BE2C (cell line): ENCODE results near the gene HS2ST1.

Experiments used
- DNase-seq: peaks from one replicate; pipeline ENCODE4 v3.0.0-alpha.2; 2020
- H3K27me3 ChIP-seq: fragments of 250-450 bp; sonication (Bioruptor Pico); 2 replicates; pipeline ENCODE4 v1.5.1; 2020; ENCODE audit warnings: mild to moderate bottlenecking
- H3K36me3 ChIP-seq: fragments of 250-450 bp; sonication (Bioruptor Pico); 2 replicates; pipeline ENCODE4 v1.5.1; 2020; ENCODE audit warnings: mild to moderate bottlenecking
- H3K4me1 ChIP-seq: fragments of 250-450 bp; sonication (Bioruptor Pico); 2 replicates; pipeline ENCODE4 v1.5.1; 2020
- H3K4me3 ChIP-seq: 2 replicates; pipeline ENCODE4 v1.5.1; 2011; ENCODE audit warnings: low read depth, low read length
- H3K9me3 ChIP-seq: fragments of 250-450 bp; sonication (Bioruptor Pico); 2 replicates; pipeline ENCODE4 v1.5.1; 2020
- CTCF ChIP-seq: IDR thresholded peaks from 2 replicates; pipeline ENCODE4 v1.5.1; 2012; ENCODE audit warnings: mild to moderate bottlenecking, low read depth, low read length

Gene HS2ST1

GRCh38 chr1:86933051-86933450 lies 18.6 kb downstream of the HS2ST1 start:
- Histone ChIP-seq H3K4me1 (no peaks in the 10 kb centered on the region), H3K27me3 (no peaks in the 10 kb centered on the region), H3K36me3 (no peaks in the 10 kb centered on the region), H3K9me3 (no peaks in the 10 kb centered on the region), H3K4me3 (no peak overlapping the region)
- no peak for DNase-seq
- no peak for TF ChIP-seq CTCF

GRCh38 chr1:86933562-86934377 lies 19.3 kb downstream of the HS2ST1 start:
- DNase-seq = no peak
- Histone ChIP-seq H3K4me1 (no peaks in the 10 kb centered on the region), H3K4me3 (no peak overlapping the region), H3K36me3 (no peaks in the 10 kb centered on the region), H3K9me3 (no peaks in the 10 kb centered on the region), H3K27me3 (no peaks in the 10 kb centered on the region)
- no peak for TF ChIP-seq CTCF

- Histone ChIP-seq H3K27me3 (no peaks in the 10 kb centered on the region), H3K9me3 (no peaks in the 10 kb centered on the region), H3K4me3 (no peak overlapping the region), H3K4me1 (no peaks in the 10 kb centered on the region), H3K36me3 (no peaks in the 10 kb centered on the region)
- no peak for TF ChIP-seq CTCF
- no peak for DNase-seq
Observed at GRCh38 chr1:86938450-86938849, 24.0 kb downstream of the HS2ST1 start.

DNA sequence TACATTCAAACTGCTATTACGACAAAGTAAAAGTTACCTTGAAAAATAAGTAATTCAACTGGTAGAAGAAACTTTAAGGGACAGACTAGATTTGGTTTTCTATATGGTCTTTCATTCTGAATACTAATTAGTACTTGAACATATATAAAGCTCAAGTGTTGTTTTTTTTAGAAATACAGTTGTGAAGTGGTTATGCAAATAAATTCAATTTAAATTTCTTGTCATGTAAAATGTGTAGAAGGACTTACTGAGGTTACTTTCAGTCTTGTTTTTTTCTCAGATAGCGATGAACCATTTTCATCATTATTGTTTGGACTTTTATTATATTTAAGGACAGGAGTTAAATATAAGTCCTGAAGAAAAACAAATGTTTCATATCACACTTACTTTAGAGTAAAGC lies 24.4 kb downstream of the HS2ST1 start:
- no peaks in the 10 kb centered on the region for H3K4me1 ChIP-seq
- no peak for TF ChIP-seq CTCF

DNA sequence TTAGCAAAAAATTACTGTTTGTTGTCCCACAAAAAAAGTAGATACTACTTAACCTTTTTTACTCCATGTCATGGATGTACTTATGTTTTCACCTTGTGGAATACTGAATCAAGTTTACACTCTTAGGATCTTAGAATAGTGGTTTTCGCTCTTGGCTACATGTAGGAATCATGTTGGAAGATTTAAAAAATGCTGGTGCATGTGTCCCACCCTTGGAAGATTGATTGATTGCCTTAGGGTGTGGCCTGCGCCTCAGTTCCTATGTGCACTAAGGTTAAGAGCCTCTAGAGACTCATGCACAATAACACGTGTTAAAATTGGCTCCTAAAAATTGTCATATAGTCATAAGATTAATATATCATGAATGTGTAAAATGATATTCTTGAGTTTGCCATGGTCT lies 25.0 kb downstream of the HS2ST1 start:
- DNase-seq = no peak
- TF ChIP-seq CTCF = no peak
- Histone ChIP-seq H3K27me3 (no peaks in the 10 kb centered on the region), H3K9me3 (no peaks in the 10 kb centered on the region), H3K36me3 (no peaks in the 10 kb centered on the region), H3K4me1 (no peaks in the 10 kb centered on the region), H3K4me3 (no peak overlapping the region)

More for the DNA sequence above, 24.4 kb downstream of the HS2ST1 start:
- Histone ChIP-seq H3K4me3 (no peak overlapping the region), H3K36me3 (no peaks in the 10 kb centered on the region), H3K27me3 (no peaks in the 10 kb centered on the region), H3K9me3 (no peaks in the 10 kb centered on the region)
- no peak for DNase-seq

DNA sequence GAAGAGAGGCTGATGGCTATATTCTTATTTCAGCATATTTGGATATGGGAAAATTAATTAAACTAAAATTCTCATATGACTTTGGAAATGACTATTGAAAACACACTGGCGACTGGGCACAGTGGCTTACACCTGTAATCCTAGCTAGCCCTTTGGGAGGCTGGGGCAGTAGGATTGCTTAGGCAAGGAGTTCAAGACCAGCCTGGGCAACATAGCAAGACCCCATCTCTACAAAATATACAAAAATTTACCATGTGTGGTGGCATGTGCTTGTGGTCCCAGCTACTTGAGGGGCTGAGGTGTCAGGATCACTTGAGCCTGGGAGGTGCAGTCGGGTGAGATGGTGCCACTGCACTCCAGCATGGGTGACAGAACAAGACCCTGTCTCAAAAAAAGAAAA lies 26.2 kb downstream of the HS2ST1 start:
- TF ChIP-seq CTCF = no peak

More for the DNA sequence above, 26.2 kb downstream of the HS2ST1 start:
- no peak for DNase-seq
- Histone ChIP-seq H3K36me3 (no peaks in the 10 kb centered on the region), H3K4me3 (no peak overlapping the region), H3K27me3 (no peaks in the 10 kb centered on the region), H3K9me3 (no peaks in the 10 kb centered on the region), H3K4me1 (no peaks in the 10 kb centered on the region)
